NCI-H226 (cell line): ENCODE measurements around the gene KCNE1.

Experiments
- DNase-seq: peaks from one replicate; pipeline ENCODE4 v3.0.0-alpha.2; 2015

The KCNE1 gene

DNA sequence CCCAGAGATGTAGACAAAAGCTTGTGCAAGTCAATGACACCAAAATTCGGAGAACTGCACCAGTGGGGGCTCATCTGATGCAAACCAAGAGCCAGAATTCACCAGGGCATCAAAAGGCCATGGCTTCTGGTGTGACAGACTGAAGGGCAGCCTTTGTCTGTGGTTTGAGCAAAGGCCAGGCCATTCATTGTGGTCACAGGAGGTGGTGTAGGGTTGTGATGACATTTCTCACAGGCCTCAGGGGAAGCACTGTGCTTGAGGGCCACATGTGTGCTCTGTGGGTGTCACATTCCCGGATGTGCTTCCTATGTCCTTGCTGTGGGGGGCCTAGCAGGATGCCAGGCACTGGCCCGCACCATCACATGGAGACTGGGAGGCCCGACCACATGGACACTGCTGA, 22.5 kb upstream of the KCNE1 start:
- no peak for DNase-seq

DNA sequence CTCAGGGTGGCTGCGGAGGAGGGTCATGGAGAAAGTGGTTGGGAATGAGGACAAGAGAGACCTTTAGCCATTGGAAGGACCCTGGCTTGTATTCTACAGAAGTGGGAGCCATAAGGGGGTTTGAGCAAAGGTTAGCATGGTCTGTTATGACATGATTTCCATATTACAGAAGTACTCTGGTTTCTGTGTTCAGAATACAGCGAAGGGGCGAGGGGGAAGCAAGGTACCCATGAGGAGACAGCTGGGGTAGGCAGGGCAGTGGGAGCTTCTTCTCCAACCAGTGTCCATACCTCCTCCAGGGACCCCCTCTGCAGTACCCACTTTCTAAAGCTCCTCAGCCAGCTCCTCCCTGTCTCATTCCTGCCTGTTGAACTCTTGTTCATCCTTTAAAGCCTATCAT, 21.9 kb upstream of the KCNE1 start:
- DNase-seq, result no peak

- no peak for DNase-seq
Observed at GRCh38 chr21:34531399-34531798, 19.4 kb upstream of the KCNE1 start.

- peak; percentile 61 for DNase-seq
Observed at GRCh38 chr21:34530261-34530660, 18.3 kb upstream of the KCNE1 start.

DNA sequence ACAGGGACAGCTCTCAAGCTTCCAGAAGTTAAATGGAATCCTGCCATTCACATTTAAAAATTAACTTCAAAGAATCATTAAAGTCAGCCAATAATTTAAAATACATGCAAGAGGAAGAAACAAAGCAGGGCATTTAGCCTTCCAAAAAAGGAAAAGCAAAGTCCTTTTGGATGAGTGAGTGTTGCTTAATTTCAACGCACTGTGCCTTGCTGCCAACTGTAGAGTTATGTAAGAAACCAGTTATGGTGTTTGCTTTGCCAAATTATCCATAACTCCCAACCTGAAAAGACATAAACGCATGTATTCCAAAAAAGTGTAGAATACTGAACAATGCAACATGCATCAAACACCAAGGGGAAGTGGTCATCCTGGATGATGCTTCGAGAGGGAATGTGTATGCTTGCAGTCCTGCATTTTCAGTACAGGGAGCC, 16.1 kb upstream of the KCNE1 start:
- DNase-seq, result peak; percentile 5

DNA sequence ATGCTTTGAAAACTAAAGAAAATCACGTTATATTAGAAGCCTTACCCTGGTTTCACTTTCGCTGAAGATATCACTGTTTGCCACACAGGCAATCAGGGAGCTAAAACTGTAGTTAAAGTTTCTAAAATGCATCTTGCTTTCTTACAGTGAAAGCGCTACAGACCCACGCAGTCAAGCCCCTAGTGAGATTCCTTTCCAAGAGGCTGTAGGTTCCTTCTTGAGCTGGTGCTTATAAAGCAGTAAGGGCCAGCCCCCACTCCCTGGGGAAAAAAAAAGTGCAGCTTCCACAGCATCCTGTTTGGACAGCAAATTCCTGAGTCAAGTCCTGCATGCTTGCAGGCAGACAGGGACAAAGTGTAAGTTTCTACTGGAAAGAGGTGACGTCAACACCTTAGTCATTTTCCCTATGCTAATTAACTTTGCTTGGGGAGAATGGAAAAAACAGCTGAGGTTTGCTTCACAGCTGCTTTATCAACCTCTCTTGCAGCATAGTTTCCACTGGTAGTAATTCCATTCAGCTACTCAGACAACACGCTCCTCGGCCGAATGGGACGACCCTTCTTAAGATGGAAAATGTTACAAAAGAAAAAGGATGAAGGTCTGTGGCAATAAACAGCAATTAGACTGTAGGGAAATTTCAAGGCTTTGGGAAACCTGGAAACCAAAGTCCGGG, 14.7 kb upstream of the KCNE1 start:
- DNase-seq, result peak; percentile 98

- DNase-seq, result no peak
Observed at GRCh38 chr21:34526241-34526617, 14.2 kb upstream of the KCNE1 start.

- peak; percentile 24 for DNase-seq
Observed at GRCh38 chr21:34524646-34525601, 12.9 kb upstream of the KCNE1 start.

- DNase-seq, result no peak
Observed at GRCh38 chr21:34523019-34523555, 11.1 kb upstream of the KCNE1 start.

DNA sequence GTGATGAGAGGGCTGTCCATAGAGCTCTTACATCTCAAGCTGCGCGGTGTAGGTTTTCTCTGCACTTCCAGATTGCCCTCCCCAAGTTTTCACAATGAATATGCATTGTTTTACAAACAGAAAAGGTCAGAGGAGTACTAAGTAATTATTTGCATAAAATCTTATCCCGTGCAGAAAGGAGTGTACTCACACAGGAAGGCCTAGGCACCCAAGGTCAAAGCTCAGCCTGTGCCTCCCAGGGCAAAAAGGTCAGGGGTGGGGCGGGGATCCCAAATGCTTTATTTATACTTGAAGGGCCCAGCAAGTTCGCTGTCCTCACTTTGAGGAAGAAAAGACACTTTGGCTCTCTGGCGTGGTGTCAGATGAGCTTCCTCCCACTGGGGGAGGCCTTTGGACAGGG, 10.3 kb upstream of the KCNE1 start:
- DNase-seq, result no peak

GRCh38 chr21:34521561-34521960, 9.6 kb upstream of the KCNE1 start:
- DNase-seq, result no peak

GRCh38 chr21:34520764-34521508, 8.9 kb upstream of the KCNE1 start:
- no peak for DNase-seq

GRCh38 chr21:34520281-34520680, 8.3 kb upstream of the KCNE1 start:
- DNase-seq, result no peak

GRCh38 chr21:34519694-34520093, 7.7 kb upstream of the KCNE1 start:
- DNase-seq, result no peak

DNA sequence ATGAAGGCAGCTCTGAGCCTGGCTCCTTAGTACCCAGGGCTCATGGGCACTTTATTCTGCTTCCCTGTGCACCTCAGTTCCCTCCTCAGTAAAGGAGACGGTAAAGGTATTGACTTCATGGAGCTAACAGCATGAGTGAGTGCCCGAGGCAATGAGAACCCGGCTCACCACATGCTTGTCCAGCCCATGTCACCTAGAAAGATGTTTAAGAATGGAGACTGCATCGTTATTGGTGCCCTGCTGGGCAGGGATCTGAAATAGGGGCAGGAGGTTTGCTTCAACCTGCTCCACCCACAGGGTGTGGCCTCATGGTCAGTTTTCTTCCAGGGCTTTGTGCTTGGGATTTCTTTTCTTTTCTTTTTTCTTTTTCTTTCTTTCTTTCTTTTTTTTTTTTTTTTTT, 7.0 kb upstream of the KCNE1 start:
- no peak for DNase-seq

- no peak for DNase-seq
Observed at GRCh38 chr21:34518301-34518700, 6.3 kb upstream of the KCNE1 start.

DNA sequence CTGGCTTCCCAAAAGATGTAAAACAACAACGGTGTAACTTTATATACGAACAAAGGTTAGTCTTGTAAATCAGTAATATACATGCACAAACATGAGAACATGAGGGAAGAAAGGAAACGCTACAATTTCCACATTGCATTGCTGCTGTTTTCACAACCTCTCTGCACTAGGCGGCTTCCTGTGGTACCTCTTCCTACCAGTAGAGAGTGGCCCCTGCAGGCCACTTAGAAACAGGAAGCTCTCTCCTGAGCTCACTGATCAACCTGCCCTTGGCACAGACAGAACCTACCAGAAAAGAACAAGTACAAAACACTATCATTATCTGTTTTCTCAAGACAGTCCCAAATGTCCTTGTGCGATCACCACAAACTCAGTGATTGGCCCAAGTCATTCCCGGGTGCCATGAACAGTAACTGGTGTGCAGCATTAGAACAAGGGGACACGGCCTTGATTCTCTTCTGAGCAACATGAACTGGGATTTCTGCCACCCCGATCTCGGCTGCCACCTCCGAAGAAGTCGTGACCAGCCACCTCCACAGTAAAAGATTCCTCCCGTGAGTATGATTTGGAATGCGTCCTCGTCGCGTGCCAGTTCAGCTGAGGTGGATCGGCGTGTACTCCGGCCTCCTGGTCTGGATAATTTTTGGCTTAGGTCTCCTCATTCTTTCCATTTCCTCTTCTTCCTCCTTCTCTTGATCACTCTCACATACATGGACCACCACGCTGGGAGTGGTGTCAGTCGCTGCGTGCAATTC, 5.7 kb upstream of the KCNE1 start:
- DNase-seq, result peak; percentile 23

- no peak for DNase-seq
Observed at GRCh38 chr21:34517039-34517438, 5.0 kb upstream of the KCNE1 start.

DNA sequence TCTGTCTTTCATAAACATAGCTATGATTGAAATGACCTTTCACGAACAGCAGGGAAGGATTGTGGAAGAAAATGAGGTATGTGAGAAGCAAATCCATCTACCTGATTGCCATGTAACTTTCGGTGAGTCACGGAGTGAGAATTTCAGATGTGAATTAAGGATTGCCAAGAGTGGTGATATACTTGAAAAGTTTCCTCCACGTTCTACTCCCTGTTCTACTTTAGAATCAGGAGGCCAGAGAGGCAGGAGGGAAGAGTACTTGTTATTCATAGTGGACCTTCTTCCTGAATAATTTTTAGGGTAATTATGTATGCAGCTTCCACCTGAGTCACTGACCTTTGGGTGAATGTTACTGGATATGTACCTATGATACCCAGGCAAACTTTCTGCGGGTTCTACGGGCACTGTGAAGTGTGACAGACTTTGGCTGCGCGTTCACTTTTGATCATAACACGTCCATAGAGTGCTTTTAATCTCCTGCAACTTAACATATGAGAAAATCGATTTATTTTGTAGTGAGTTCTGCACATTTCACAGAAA, 2.6 kb upstream of the KCNE1 start:
- peak; percentile 28 for DNase-seq

- no peak for DNase-seq
Observed at GRCh38 chr21:34513129-34513675, 1.2 kb upstream of the KCNE1 start.

DNA sequence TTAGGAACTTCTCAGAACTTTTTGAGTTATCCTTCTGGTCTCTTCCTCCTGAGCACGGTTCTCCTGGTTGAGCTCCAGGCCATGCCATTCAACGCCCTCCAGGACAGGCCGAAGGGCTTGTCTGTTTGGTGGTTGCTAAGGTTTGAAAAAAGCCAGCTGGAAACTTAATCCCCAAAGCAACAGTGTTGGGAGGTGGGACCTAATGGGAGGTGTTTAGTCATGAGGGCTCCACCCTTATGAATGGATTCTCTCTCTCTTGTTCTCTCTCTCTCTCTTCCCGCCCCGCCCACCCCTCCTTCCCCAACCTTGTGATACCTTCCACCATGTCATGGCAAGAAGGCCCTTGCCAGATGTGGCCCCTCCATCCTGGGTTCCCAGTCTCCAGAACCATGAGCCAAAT, 829 bp downstream of the KCNE1 start:
- peak; percentile 10 for DNase-seq
